Measurements from ENCODE around the gene PKIG.

- TF ChIP-seq ZBTB11 (CRISPR knock-in tag; IDR thresholded peaks at IDR 0.05), result no peak
- TF ChIP-seq ZZZ3 (IDR thresholded peaks at IDR 0.05; ENCODE audit: control insufficient read depth, insufficient read length, low read depth), result no peak
- TF ChIP-seq, protein P1, sequence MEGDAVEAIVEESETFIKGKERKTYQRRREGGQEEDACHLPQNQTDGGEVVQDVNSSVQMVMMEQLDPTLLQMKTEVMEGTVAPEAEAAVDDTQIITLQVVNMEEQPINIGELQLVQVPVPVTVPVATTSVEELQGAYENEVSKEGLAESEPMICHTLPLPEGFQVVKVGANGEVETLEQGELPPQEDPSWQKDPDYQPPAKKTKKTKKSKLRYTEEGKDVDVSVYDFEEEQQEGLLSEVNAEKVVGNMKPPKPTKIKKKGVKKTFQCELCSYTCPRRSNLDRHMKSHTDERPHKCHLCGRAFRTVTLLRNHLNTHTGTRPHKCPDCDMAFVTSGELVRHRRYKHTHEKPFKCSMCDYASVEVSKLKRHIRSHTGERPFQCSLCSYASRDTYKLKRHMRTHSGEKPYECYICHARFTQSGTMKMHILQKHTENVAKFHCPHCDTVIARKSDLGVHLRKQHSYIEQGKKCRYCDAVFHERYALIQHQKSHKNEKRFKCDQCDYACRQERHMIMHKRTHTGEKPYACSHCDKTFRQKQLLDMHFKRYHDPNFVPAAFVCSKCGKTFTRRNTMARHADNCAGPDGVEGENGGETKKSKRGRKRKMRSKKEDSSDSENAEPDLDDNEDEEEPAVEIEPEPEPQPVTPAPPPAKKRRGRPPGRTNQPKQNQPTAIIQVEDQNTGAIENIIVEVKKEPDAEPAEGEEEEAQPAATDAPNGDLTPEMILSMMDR (IDR thresholded peaks at IDR 0.05 in 2 of 3, conservative IDR thresholded peaks at IDR 0.05 in 1 of 3; ENCODE audit: control insufficient read depth in 2 of 3, extremely low read depth in 1 of 3, insufficient read depth in 1 of 3, low read depth in 3 of 3, low read length in 3 of 3), result no peak
- TF ChIP-seq RBBP5 (conservative IDR thresholded peaks at IDR 0.05), result no peak
- TF ChIP-seq NR2C1 (IDR thresholded peaks at IDR 0.05), result no peak
- TF ChIP-seq, protein P2, sequence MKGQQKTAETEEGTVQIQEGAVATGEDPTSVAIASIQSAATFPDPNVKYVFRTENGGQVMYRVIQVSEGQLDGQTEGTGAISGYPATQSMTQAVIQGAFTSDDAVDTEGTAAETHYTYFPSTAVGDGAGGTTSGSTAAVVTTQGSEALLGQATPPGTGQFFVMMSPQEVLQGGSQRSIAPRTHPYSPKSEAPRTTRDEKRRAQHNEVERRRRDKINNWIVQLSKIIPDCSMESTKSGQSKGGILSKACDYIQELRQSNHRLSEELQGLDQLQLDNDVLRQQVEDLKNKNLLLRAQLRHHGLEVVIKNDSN (IDR thresholded peaks at IDR 0.05; ENCODE audit: borderline replicate concordance, extremely low read length, insufficient read depth, low read depth, low read length), result no peak
- TF ChIP-seq CBX3 (IDR thresholded peaks at IDR 0.05; ENCODE audit: borderline replicate concordance, low read depth), result no peak
- TF ChIP-seq BMI1 (IDR thresholded peaks at IDR 0.05; ENCODE audit: borderline replicate concordance), result no peak
- no peak for TF ChIP-seq CEBPB (IDR thresholded peaks at IDR 0.05; ENCODE audit: borderline replicate concordance in 1 of 2, low read depth in 2 of 2, low read length in 2 of 2)
- no peak for TF ChIP-seq ELK1 (IDR thresholded peaks at IDR 0.05; ENCODE audit: low read depth, low read length)
- TF ChIP-seq CHD4 (IDR thresholded peaks at IDR 0.05), result no peak
- no peak for TF ChIP-seq EP300 (IDR thresholded peaks at IDR 0.05; ENCODE audit: borderline replicate concordance in 1 of 2, control insufficient read depth in 1 of 2, low read depth in 2 of 2, low read length in 2 of 2)
- no peak for TF ChIP-seq POLR2A (IDR thresholded peaks at IDR 0.05; ENCODE audit: low read depth, low read length)
Measured at GRCh38 chr20:44640522-44640921, 58.1 kb downstream of the PKIG start.
